Brain microvascular endothelial cell (primary cell): ENCODE results near the gene MINDY4B.

ENCODE experiments used
- DNase-seq: peaks from one replicate; pipeline ENCODE4 v3.0.0-alpha.2; 2020
- H3K27ac ChIP-seq: fragments of 250-450 bp; sonication (Bioruptor Pico); 2 replicates; pipeline ENCODE4 v1.5.1; 2020; ENCODE audit warnings: mild to moderate bottlenecking, moderate library complexity
- H3K27me3 ChIP-seq: fragments of 250-450 bp; sonication (Bioruptor Pico); replicated peaks from 2 replicates; pipeline ENCODE4 v1.5.1; 2020; ENCODE audit warnings: mild to moderate bottlenecking
- H3K36me3 ChIP-seq: fragments of 250-450 bp; sonication (Bioruptor Pico); replicated peaks from 2 replicates; pipeline ENCODE4 v1.5.1; 2020; ENCODE audit warnings: mild to moderate bottlenecking
- H3K4me3 ChIP-seq: 2 replicates; pipeline ENCODE4 v1.5.1; 2011; ENCODE audit warnings: low read depth, mild to moderate bottlenecking, control low read depth, low read length, moderate library complexity
- CTCF ChIP-seq: IDR thresholded peaks from 2 replicates; pipeline ENCODE4 v1.5.1; 2011; ENCODE audit warnings: low read depth, mild to moderate bottlenecking, moderate library complexity, low read length, control low read depth, inconsistent platforms; ENCODE audit errors: missing control alignments
- in situ Hi-C: cut with HindIII; loops from 2 replicates; pipeline ENCODE4 v1.10.0; 2017; ENCODE audit warnings: low sequenced_read_pairs, low pct_ligation_motif_present

Gene MINDY4B

DNA sequence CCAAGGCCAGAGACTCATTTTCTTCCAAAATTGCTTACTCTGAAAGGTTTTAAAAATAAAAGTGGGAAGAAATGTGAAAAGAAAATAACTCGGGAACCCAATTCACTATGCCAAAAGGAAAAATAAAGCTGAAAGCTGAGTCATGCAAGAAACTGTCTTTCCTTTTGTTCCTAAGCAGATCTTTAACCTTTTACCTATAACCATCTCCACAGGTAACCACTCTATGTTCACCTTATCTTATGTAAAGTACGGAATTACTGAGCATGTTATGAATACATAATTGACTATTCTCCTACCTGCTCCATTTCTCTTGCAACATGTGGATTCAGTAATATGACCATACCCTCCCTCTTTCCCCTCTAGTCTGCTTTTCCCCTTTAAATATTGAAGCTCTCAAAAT is 62.0 kb downstream of the MINDY4B start:
- Histone ChIP-seq H3K4me3 (no peak overlapping the region), H3K27ac (no peak overlapping the region), H3K27me3 (peaks cover 9% of the 10 kb centered on the region), H3K36me3 (no peaks in the 10 kb centered on the region)
- in situ Hi-C loops = no loop called here
- no peak for DNase-seq
- no peak for TF ChIP-seq CTCF

DNA sequence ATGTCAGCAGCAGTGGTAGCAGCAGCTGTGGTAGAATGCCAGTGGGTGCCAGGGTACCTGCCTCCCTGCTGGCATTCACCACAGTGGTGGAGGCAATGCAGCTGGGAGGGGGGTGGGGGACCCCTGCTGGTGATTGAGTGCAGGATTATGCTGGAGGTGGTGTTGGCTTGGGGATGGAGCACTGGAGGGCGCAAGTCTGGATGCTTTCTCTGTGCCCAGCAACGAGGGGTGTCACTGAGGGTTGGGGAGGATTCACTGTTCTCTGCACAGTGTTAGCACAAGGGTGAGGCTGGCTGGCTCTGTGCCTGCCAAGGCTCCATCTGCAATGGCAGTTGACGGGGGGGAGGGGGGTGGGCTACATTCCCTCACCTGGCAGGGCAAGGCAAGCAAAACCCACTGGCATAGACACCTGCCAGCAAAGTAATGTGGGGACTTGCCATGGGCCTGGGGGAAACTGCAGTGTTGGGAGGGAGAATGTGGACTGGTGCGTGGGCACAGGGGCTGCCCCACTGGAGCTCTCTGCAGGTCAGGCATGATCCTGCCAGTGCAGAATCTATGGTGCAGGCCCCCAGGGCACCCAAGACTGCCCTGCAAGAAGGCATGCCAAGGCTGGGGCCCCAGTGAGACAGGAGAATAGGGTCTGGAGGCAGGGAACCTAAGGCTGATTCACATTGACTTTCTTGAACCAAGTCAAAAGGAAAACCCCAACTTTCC is 64.3 kb downstream of the MINDY4B start:
- in situ Hi-C loops = no loop called here
- Histone ChIP-seq H3K27me3 (peaks cover 9% of the 10 kb centered on the region), H3K36me3 (no peaks in the 10 kb centered on the region), H3K4me3 (no peak overlapping the region), H3K27ac (no peak overlapping the region)
- no peak for DNase-seq
- peak; percentile 32 for TF ChIP-seq CTCF

- DNase-seq = no peak
- no peak for TF ChIP-seq CTCF
- H3K27ac ChIP-seq = no peak overlapping the region
These were observed 74.5 kb downstream of the MINDY4B start for GRCh38 chr3:150830745-150831144.

GRCh38 chr3:150830094-150830681 is 75.1 kb downstream of the MINDY4B start:
- DNase-seq = no peak
- Histone ChIP-seq H3K27ac (no peak overlapping the region), H3K27me3 (no peaks in the 10 kb centered on the region), H3K36me3 (no peaks in the 10 kb centered on the region), H3K4me3 (no peak overlapping the region)
- peak; percentile 58 for TF ChIP-seq CTCF
- in situ Hi-C loops = no loop called here

More at GRCh38 chr3:150830745-150831144, 74.5 kb downstream of the MINDY4B start:
- no peak overlapping the region for H3K4me3 ChIP-seq
- in situ Hi-C loops = no loop called here
- H3K27me3 ChIP-seq = no peaks in the 10 kb centered on the region
- H3K36me3 ChIP-seq = no peaks in the 10 kb centered on the region

GRCh38 chr3:150829408-150829807 is 75.8 kb downstream of the MINDY4B start:
- no peak for DNase-seq
- in situ Hi-C loops = no loop called here
- H3K36me3 ChIP-seq = no peaks in the 10 kb centered on the region
- H3K27ac ChIP-seq = no peak overlapping the region
- no peak for TF ChIP-seq CTCF
- no peaks in the 10 kb centered on the region for H3K27me3 ChIP-seq
- no peak overlapping the region for H3K4me3 ChIP-seq
